Activated CD8-positive, alpha-beta memory T cell treated with anti-CD3 and anti-CD28 coated beads for 4 hours (primary cell): ENCODE results near the gene PAPSS2.

Source experiments
- DNase-seq, 2 donors: peaks; one replicate each; pipeline ENCODE4 v3.0.0-alpha.2; 2020; ENCODE audit warnings: low read depth in 2 of 2

PAPSS2 gene

DNA sequence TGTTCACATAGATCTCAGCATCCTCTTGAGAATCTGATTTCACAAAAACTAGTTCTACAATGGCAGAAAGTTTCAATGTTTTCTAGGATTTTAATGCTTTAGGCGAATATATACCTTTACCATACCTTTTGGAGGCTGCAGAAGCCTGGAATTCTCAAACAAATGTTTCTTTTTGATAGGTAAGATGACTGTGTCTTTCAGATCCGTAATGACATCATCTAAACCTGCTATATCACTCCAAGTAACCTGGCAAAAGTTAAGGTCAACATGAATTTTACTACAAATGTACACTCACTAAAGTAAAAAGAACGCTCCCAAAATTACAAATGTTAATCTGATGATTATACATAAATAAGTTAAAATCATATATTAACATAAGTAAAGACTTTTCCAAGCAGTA is 130.5 kb downstream of the PAPSS2 start:
- DNase-seq = no peak

DNA sequence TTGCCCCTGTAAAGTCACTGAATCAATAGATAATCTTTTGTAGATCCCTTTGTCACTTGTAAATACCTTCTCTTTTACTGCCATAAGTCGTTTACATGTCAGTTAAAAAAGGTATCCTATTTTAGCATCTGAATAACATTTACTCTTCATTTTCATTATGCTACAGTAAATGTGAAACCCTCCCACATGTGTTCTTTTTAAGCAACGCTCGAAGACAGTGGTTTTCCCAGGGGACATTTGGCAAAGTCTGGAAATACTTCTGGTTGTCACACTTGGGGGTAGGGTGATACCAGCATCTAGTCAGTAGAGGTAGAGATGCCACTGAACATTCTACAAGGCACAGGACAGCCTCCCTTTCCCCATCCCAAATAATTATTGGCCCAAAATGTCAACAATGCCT is 134.6 kb downstream of the PAPSS2 start:
- DNase-seq = no peak
